Esophagus squamous epithelium (tissue), 4 donors: ENCODE data around the gene ATP5IF1.

Experiments used
- POLR2A ChIP-seq, 4 donors: fragments of 450-650 bp; IDR thresholded peaks; one replicate each; pipeline ENCODE4 v1.6.1; 2017; ENCODE audit warnings: antibody characterized with exemption in 4 of 4, mild to moderate bottlenecking in 4 of 4, moderate library complexity in 3 of 4
- TF ChIP-seq, protein P1 (sequence below), 6 experiments: fragments of 450-650 bp in 4 of 6; fragments of 200-600 bp in 2 of 6; sonication (generic) in 2 of 6; IDR thresholded peaks; one replicate each; pipeline ENCODE4 v1.5.1; 2016 to 2019; ENCODE audit warnings: antibody characterized with exemption in 6 of 6, mild to moderate bottlenecking in 4 of 6, moderate library complexity in 4 of 6

DNA sequence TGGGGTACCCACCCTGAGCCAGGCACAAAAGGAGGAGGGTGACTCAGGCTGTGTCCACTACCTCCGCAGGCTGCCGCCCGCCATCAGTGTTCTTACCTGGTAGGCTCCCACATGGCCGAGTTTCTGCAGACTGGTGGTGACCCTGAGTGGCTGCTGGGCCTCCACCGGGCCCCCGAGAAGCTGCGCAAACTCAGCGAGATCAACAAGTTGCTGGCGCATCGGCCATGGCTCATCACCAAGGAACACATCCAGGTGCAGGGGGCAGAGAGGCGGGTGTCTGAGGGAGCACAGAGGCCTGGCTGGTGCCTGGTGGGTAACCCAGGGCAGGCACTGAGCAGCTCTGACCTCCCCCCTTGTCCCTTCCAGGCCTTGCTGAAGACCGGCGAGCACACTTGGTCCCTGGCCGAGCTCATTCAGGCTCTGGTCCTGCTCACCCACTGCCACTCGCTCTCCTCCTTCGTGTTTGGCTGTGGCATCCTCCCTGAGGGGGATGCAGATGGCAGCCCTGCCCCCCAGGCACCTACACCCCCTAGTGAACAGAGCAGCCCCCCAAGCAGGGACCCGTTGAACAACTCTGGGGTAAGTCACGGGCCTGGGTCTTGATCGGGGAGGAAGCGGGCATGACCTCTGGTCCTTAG is 36.4 kb downstream of the ATP5IF1 start:
- TF ChIP-seq, protein P1, sequence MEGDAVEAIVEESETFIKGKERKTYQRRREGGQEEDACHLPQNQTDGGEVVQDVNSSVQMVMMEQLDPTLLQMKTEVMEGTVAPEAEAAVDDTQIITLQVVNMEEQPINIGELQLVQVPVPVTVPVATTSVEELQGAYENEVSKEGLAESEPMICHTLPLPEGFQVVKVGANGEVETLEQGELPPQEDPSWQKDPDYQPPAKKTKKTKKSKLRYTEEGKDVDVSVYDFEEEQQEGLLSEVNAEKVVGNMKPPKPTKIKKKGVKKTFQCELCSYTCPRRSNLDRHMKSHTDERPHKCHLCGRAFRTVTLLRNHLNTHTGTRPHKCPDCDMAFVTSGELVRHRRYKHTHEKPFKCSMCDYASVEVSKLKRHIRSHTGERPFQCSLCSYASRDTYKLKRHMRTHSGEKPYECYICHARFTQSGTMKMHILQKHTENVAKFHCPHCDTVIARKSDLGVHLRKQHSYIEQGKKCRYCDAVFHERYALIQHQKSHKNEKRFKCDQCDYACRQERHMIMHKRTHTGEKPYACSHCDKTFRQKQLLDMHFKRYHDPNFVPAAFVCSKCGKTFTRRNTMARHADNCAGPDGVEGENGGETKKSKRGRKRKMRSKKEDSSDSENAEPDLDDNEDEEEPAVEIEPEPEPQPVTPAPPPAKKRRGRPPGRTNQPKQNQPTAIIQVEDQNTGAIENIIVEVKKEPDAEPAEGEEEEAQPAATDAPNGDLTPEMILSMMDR (IDR thresholded peaks at IDR 0.05): no peak
- TF ChIP-seq POLR2A (IDR thresholded peaks at IDR 0.05): no peak
